H1 (cell line): ENCODE data around the gene ZNF670. TPM values are rescaled to one million over a fixed set of nuclear protein-coding genes. Genes with fewer than 3 reads are reported as not detected.

ENCODE experiments used
- ATF2 ChIP-seq: IDR thresholded peaks from 2 replicates; pipeline ENCODE4 v1.6.1; 2012; ENCODE audit warnings: low read length, inconsistent platforms
- CHD7 ChIP-seq: fragments of 300-600 bp; sonication (generic); IDR thresholded peaks from 2 replicates; pipeline ENCODE4 v1.7.1; 2012; ENCODE audit warnings: low read length, moderate library complexity, mild to moderate bottlenecking, inconsistent platforms; ENCODE audit not compliant: insufficient replicate concordance
- HDAC2 ChIP-seq, 2 experiments: fragments of 300-600 bp in 1 of 2; sonication (generic) in 1 of 2; IDR thresholded peaks; 2 replicates each; pipeline ENCODE4 v1.6.1; 2011 to 2012; ENCODE audit warnings: low read depth in 2 of 2, low read length in 2 of 2, mild to moderate bottlenecking in 2 of 2, moderate library complexity in 2 of 2, borderline replicate concordance in 1 of 2, inconsistent platforms in 1 of 2
- KDM1A ChIP-seq: fragments of 200-600, 300-600 bp; sonication (generic); IDR thresholded peaks from 2 replicates; pipeline ENCODE4 v1.7.1; 2016; ENCODE audit warnings: mild to moderate bottlenecking, low read length, borderline replicate concordance
- POLR2A ChIP-seq, 2 experiments: IDR thresholded peaks; 1 replicate in 1 of 2; 2 replicates in 1 of 2; pipeline ENCODE4 v1.6.1; 2011; ENCODE audit warnings: low read depth in 2 of 2, low read length in 2 of 2, mild to moderate bottlenecking in 2 of 2; ENCODE audit errors: control extremely low read depth in 1 of 2
- RAD21 ChIP-seq, 2 experiments: IDR thresholded peaks in 1 of 2; conservative IDR thresholded peaks in 1 of 2; 2 replicates each; pipeline ENCODE4 v1.6.1; 2011; ENCODE audit warnings: low read depth in 2 of 2, low read length in 2 of 2, improper control_type of control experiment in 1 of 2, inconsistent platforms in 1 of 2, mild to moderate bottlenecking in 1 of 2, moderate library complexity in 1 of 2
- RFX5 ChIP-seq: IDR thresholded peaks from 2 replicates; pipeline ENCODE4 v1.6.1; 2011; ENCODE audit warnings: low read depth, low read length, improper control_type of control experiment, borderline replicate concordance
- SIRT6 ChIP-seq: IDR thresholded peaks from one replicate; pipeline ENCODE4 v1.7.1; 2012; ENCODE audit warnings: low read length, inconsistent platforms
- SIX5 ChIP-seq: IDR thresholded peaks from 2 replicates; pipeline ENCODE4 v1.6.1; 2011; ENCODE audit warnings: mild to moderate bottlenecking, low read depth, low read length
- TAF7 ChIP-seq: optimal IDR thresholded peaks from 2 replicates; pipeline ENCODE3; 2011; ENCODE audit warnings: low read depth, mild to moderate bottlenecking, inconsistent platforms, low read length, moderate library complexity, borderline replicate concordance
- polyA plus RNA-seq, 7 experiments: library from polyadenylated mRNA; depleted of rRNA in 3 of 7; stranded (reverse) in 5 of 7; unstranded in 2 of 7; fragments of >200 nt in 5 of 7; fragments of 200-250 nt in 2 of 7; gene quantifications; 1 replicate in 5 of 7; 2 replicates in 1 of 7; 4 replicates in 1 of 7; pipeline versions ENCODE4 v1.2.1 to v1.2.3, GENCODE V29; 2011 to 2013; ENCODE audit warnings: missing spikeins in 2 of 7, mixed read lengths in 2 of 7
- total RNA-seq: library from RNA; stranded (reverse); fragmentation: NEBNext Ultra II Directional; extraction: Animal tissue kit (Norgen Biotek cat#: 25700); gene quantifications from 2 replicates; pipeline ENCODE4 v1.2.1, GENCODE V29; 2021

The ZNF670 gene
- total and polyA plus RNA-seq, 2 of the 8 experiments (the other 6 are each of a cell fraction or from before 2014, with no cell fraction given) = 2.8 to 15.4 TPM

GRCh38 chr1:247088967-247089366 lies 10.4 kb upstream of the ZNF670 start (continued):
- TF ChIP-seq CHD7 = no peak
- TF ChIP-seq ATF2 = no peak
- TF ChIP-seq POLR2A (IDR thresholded peaks at IDR 0.05; ENCODE audit: control extremely low read depth in 1 of 2, low read depth in 2 of 2, low read length in 2 of 2) = no peak
- TF ChIP-seq TAF7 = no peak
- no peak for TF ChIP-seq SIRT6
- no peak for TF ChIP-seq HDAC2 (IDR thresholded peaks at IDR 0.05; ENCODE audit: borderline replicate concordance in 1 of 2, low read depth in 2 of 2, low read length in 2 of 2)
- no peak for TF ChIP-seq RFX5
- TF ChIP-seq SIX5 = no peak
- no peak for TF ChIP-seq KDM1A
- TF ChIP-seq RAD21 (IDR thresholded peaks at IDR 0.05 in 1 of 2, conservative IDR thresholded peaks at IDR 0.05 in 1 of 2; ENCODE audit: low read depth in 2 of 2, low read length in 2 of 2) = no peak
